ENCODE measurements around the gene MAGEA8.
"Not testable (repeated sequence)": the region's sequence is repeated elsewhere in the genome, so short reads cannot be mapped to it uniquely, and the experiment has no call there.

Gene MAGEA8

DNA sequence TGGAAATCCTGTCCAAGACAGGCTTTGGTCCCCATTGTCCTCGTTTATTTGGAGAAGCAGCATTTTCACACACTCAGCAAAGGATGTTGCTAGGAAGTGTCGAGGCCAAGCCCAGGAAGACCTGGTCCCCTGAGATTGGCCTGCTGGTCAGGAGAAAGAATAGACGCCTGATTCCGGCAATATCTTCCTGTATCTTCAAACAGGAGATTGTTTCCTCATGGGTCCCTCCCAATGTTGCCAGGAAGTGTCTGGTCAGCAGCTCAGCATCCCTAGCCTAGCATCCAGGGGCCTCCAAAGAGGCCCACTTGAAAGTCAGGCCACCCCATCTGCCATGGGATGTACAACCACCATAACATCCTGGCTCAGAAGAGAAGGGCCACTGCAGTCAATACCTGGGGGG, 50.4 kb downstream of the MAGEA8 start:
- H3K9me3 ChIP-seq (ENCODE audit: control insufficient read depth, low read depth, low read length); H3K9ac ChIP-seq (ENCODE audit: low read length); H3K4me1 ChIP-seq (ENCODE audit: control insufficient read depth, low read depth, low read length); H3K27me3 ChIP-seq (ENCODE audit: control insufficient read depth, insufficient read depth, low read length); H3K27ac ChIP-seq (ENCODE audit: low read length); H3K36me3 ChIP-seq (ENCODE audit: control insufficient read depth, low read depth, low read length); H3K4me3 ChIP-seq (ENCODE audit: low read length): not testable (repeated sequence)

DNA sequence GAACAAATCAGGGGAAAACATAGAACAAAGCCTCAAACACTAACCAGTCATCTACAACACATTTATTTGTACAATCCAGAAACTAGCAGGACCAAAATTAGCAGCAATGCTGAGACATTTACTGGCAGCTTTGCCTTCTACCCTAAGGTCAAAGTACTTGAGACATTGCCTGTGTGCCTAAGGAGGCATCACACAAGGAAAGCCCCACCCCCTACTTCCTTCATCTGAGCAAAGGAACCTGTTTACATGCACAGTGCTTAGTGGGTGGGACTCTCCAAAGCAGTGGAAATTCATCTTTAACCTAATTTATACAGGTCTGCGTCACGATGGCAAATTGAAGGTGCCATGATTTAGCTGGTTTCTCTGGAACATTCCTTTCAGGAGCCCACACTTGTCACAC, 51.2 kb downstream of the MAGEA8 start:
- H3K4me3 ChIP-seq (ENCODE audit: low read length); H3K27me3 ChIP-seq (ENCODE audit: control insufficient read depth, insufficient read depth, low read length); H3K4me1 ChIP-seq (ENCODE audit: control insufficient read depth, low read depth, low read length); H3K36me3 ChIP-seq (ENCODE audit: control insufficient read depth, low read depth, low read length); H3K27ac ChIP-seq (ENCODE audit: low read length); H3K9ac ChIP-seq (ENCODE audit: low read length); H3K9me3 ChIP-seq (ENCODE audit: control insufficient read depth, low read depth, low read length): not testable (repeated sequence)

DNA sequence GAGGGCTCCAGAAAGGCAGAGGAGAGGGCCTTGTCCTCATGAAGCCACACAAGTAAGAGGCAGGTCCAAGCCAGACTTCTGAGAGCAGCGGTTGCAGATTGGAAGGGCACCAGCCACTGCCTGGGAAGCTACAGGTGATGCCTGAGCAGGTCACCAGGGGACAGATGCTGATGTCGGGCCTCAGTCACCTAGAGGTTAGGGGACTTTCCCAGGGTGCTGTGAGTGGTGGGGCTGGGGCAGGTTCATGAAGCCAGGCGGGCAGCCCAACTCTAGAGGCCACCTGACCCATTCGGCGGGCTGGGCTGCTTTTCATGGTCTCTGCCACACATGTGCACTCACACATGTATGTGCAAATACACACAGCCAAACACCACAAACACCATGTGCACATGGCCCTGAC, 52.0 kb downstream of the MAGEA8 start:
- H3K27me3 ChIP-seq (ENCODE audit: control insufficient read depth, insufficient read depth, low read length); H3K9ac ChIP-seq (ENCODE audit: low read length); H3K36me3 ChIP-seq (ENCODE audit: control insufficient read depth, low read depth, low read length); H3K9me3 ChIP-seq (ENCODE audit: control insufficient read depth, low read depth, low read length); H3K27ac ChIP-seq (ENCODE audit: low read length); H3K4me3 ChIP-seq (ENCODE audit: low read length); H3K4me1 ChIP-seq (ENCODE audit: control insufficient read depth, low read depth, low read length): not testable (repeated sequence)

DNA sequence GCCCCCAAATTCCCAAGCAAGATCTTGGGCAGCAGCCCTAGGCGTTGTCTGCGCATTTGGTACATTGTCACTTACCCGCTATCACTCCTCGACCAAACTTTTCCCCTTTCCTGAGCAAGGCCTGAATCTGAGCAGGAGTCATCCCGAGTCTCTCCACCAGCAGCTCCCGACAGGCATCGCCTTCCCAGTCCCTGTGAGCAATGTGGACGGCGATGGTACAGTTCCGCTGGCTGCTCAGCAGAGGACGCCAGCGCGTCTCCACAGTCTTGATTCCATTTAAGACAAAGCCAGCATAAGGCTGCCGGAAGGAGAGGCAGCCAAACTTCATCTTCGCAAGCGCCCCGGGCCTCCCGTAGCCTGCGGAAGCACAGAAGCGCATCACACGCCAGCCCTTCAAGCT, 52.6 kb downstream of the MAGEA8 start:
- H3K9me3 ChIP-seq (ENCODE audit: control insufficient read depth, low read depth, low read length); H3K36me3 ChIP-seq (ENCODE audit: control insufficient read depth, low read depth, low read length); H3K27ac ChIP-seq (ENCODE audit: low read length); H3K27me3 ChIP-seq (ENCODE audit: control insufficient read depth, insufficient read depth, low read length); H3K4me3 ChIP-seq (ENCODE audit: low read length); H3K4me1 ChIP-seq (ENCODE audit: control insufficient read depth, low read depth, low read length); H3K9ac ChIP-seq (ENCODE audit: low read length): not testable (repeated sequence)
